LNCAP (cell line): Measurements from ENCODE around the gene RIOK3.

Experiments
- TF ChIP-seq, protein P1 (sequence below): fragments of 450-650 bp; IDR thresholded peaks from 2 replicates; pipeline ENCODE4 v1.5.1; 2017; ENCODE audit warnings: mild to moderate bottlenecking

RIOK3 gene

GRCh38 chr18:23503038-23503962 lies 50.2 kb downstream of the RIOK3 start, which contains the start of gene RMC1:
RMC1 (plus strand) TSS chr18:23503511; CDS start chr18:23503619, 108 bp downstream.
- TF ChIP-seq, protein P1, sequence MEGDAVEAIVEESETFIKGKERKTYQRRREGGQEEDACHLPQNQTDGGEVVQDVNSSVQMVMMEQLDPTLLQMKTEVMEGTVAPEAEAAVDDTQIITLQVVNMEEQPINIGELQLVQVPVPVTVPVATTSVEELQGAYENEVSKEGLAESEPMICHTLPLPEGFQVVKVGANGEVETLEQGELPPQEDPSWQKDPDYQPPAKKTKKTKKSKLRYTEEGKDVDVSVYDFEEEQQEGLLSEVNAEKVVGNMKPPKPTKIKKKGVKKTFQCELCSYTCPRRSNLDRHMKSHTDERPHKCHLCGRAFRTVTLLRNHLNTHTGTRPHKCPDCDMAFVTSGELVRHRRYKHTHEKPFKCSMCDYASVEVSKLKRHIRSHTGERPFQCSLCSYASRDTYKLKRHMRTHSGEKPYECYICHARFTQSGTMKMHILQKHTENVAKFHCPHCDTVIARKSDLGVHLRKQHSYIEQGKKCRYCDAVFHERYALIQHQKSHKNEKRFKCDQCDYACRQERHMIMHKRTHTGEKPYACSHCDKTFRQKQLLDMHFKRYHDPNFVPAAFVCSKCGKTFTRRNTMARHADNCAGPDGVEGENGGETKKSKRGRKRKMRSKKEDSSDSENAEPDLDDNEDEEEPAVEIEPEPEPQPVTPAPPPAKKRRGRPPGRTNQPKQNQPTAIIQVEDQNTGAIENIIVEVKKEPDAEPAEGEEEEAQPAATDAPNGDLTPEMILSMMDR: no peak

GRCh38 chr18:23503963-23504344 lies 50.9 kb downstream of the RIOK3 start:
- TF ChIP-seq, protein P1: no peak

- TF ChIP-seq, protein P1: no peak
Measured at GRCh38 chr18:23504720-23505119, 51.6 kb downstream of the RIOK3 start.

GRCh38 chr18:23506393-23506792 lies 53.3 kb downstream of the RIOK3 start:
- TF ChIP-seq, protein P1: no peak

DNA sequence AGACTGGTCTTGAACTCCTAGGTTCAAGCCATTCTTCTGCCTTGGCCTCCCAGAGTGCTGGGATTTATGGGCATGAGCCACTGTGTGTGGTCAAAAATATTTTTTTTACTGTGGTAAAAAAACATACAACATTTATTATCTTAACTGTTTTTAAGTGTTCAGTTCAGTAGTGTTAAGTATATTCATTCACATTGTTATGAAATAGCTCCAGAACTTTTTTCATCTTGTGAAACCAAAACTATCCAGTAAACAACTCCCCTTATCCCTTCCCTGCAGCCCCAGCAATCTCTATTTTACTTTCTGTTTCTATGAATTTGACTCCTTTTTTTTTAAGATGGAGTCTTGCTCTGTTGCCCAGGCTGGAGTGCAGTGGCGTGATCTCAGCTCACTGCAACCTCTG lies 59.6 kb downstream of the RIOK3 start:
- TF ChIP-seq, protein P1: no peak

DNA sequence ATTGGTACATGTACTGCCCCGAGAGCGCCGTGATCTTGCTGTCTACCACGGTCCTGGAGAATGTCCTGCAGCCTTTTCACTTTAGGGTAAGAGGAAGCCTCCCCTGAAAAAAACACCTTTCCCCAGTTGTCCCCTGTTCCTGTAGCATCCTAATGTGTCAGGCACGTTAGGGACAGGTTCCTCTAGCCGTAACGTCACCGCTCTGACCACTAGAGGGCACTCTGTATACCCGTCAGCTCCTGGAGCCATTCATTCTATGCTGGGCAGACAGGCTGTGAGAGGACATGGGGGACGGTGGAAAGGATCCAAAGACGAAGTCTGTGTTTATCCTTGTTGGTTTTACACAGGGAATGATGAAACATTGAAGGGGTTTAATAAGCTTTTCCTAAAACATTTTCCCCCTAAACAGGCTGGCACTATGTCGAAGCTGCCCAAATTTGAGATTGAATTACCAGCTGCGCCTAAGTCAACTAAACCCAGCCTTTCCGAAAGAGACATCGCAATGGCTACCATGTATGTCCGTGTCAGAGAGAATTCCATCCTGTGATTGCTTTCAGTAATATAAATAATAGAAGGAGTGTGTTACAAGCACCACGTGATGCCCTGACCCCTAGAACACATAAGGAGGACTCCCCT lies 62.9 kb downstream of the RIOK3 start:
- TF ChIP-seq, protein P1: peak; percentile 95

DNA sequence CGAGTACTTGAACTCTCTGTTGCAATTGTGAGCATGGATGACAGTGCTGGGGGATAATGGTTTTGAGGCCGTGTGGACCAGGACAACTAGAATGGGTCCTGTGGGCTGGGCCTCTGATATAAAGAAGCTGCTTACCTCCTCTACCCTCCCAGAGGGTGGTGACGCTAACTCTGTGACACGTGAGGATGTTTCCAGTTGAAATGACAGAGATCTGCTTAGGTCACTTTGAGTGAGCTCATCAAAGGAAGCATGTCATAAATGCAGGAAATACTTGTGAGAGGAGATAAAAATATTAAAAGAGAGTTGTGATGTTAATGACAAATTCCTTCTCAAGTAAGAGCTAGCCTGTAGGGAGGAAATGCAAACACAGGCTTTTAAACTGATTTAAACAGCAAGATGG lies 66.6 kb downstream of the RIOK3 start:
- TF ChIP-seq, protein P1: no peak
